Natural killer cell treated with Interleukin-12 subunit alpha and Interleukin-12 subunit beta and Interleukin-15 and Interleukin-18, amount 100 ng/mL, for 72 hours (primary cell): ENCODE measurements around the gene ABCA8. TPM values are rescaled to one million over a fixed set of nuclear protein-coding genes. Genes with fewer than 3 reads are reported as not detected.

Experiments
- ATAC-seq, 2 donors: fragments of 150-1000 bp; cut with Tn5 transposase in 1 of 2; sonication (Bioruptor Pico), chemical (Tn5 transposase) in 1 of 2; 2 replicates each; pipeline ENCODE4 v1.10.0; 2021
- DNase-seq: peaks from one replicate; pipeline ENCODE4 v3.0.0; 2022; ENCODE audit warnings: low spot score
- H3K27ac Mint-ChIP-seq, 2 donors: 1 replicate in 1 of 2; 2 replicates in 1 of 2; pipeline ENCODE4 v1.8.0; 2022; ENCODE audit warnings: mixed read lengths in 2 of 2, mild to moderate bottlenecking in 1 of 2, moderate library complexity in 1 of 2
- H3K27me3 Mint-ChIP-seq, 2 donors: 1 replicate in 1 of 2; 2 replicates in 1 of 2; pipeline ENCODE4 v1.8.0; 2022; ENCODE audit warnings: mixed read lengths in 2 of 2
- H3K36me3 Mint-ChIP-seq: one replicate; pipeline ENCODE4 v1.8.0; 2022; ENCODE audit warnings: mixed read lengths
- H3K4me1 Mint-ChIP-seq, 2 donors: 1 replicate in 1 of 2; 2 replicates in 1 of 2; pipeline ENCODE4 v1.8.0; 2022; ENCODE audit warnings: low read depth in 2 of 2, mixed read lengths in 2 of 2, mild to moderate bottlenecking in 1 of 2
- H3K4me3 Mint-ChIP-seq: one replicate; pipeline ENCODE4 v1.8.0; 2022; ENCODE audit warnings: mixed read lengths
- H3K9me3 Mint-ChIP-seq: 2 replicates; pipeline ENCODE4 v1.8.0; 2022; ENCODE audit warnings: mixed read lengths
- total RNA-seq, 2 donors: library from RNA; stranded (reverse); gene quantifications; one replicate each; pipeline ENCODE4 v1.2.3, GENCODE V29; 2022

ABCA8 gene
- total RNA-seq, 2 donors from 2014 or later: not detected

- Mint-ChIP-seq H3K4me3 (no peak overlapping the region), H3K27me3 (peaks cover 0 to 17% of the 10 kb centered on the region in 2 donors), H3K36me3 (no peaks in the 10 kb centered on the region), H3K27ac (no peak overlapping the region), H3K4me1 (no peaks in the 10 kb centered on the region), H3K9me3 (no peaks in the 10 kb centered on the region)
- DNase-seq: no peak
- no peak for ATAC-seq
Measured at GRCh38 chr17:68924793-68925720, 30.1 kb downstream of the ABCA8 start.

- H3K27me3 Mint-ChIP-seq: peaks cover 12 to 24% of the 10 kb centered on the region in 2 donors
- DNase-seq (no peak), ATAC-seq (peak in 1 of 2 donors; percentile 43)
- no peaks in the 10 kb centered on the region for H3K36me3 Mint-ChIP-seq
- H3K4me3 Mint-ChIP-seq: no peak overlapping the region
- no peaks in the 10 kb centered on the region for H3K4me1 Mint-ChIP-seq
- H3K27ac Mint-ChIP-seq: no peak overlapping the region
- no peaks in the 10 kb centered on the region for H3K9me3 Mint-ChIP-seq
Measured at GRCh38 chr17:68910789-68911431, 44.3 kb downstream of the ABCA8 start.

GRCh38 chr17:68910251-68910705 lies 44.9 kb downstream of the ABCA8 start:
- Mint-ChIP-seq H3K4me1 (no peaks in the 10 kb centered on the region), H3K27me3 (peaks cover 12 to 24% of the 10 kb centered on the region in 2 donors), H3K27ac (no peak overlapping the region), H3K36me3 (no peaks in the 10 kb centered on the region), H3K4me3 (no peak overlapping the region), H3K9me3 (no peaks in the 10 kb centered on the region)
- ATAC-seq: no peak
- no peak for DNase-seq

- H3K36me3 Mint-ChIP-seq: no peaks in the 10 kb centered on the region
- H3K27me3 Mint-ChIP-seq: peaks cover 12 to 28% of the 10 kb centered on the region in 2 donors
- no peaks in the 10 kb centered on the region for H3K9me3 Mint-ChIP-seq
- DNase-seq (no peak), ATAC-seq (no peak)
- no peaks in the 10 kb centered on the region for H3K4me1 Mint-ChIP-seq
- no peak overlapping the region for H3K4me3 Mint-ChIP-seq
- no peak overlapping the region for H3K27ac Mint-ChIP-seq
Measured at GRCh38 chr17:68909066-68909465, 46.1 kb downstream of the ABCA8 start.

- ATAC-seq (no peak), DNase-seq (no peak)
- no peak overlapping the region for H3K27ac Mint-ChIP-seq
- H3K27me3 Mint-ChIP-seq: peaks cover 12 to 24% of the 10 kb centered on the region in 2 donors
- no peaks in the 10 kb centered on the region for H3K4me1 Mint-ChIP-seq
- H3K36me3 Mint-ChIP-seq: no peaks in the 10 kb centered on the region
- H3K4me3 Mint-ChIP-seq: no peak overlapping the region
- H3K9me3 Mint-ChIP-seq: no peaks in the 10 kb centered on the region
Measured at GRCh38 chr17:68908045-68908444, 47.1 kb downstream of the ABCA8 start.

GRCh38 chr17:68906638-68907037 lies 48.6 kb downstream of the ABCA8 start:
- no peaks in the 10 kb centered on the region for H3K36me3 Mint-ChIP-seq

GRCh38 chr17:68903286-68903685 lies 51.9 kb downstream of the ABCA8 start:
- DNase-seq (no peak), ATAC-seq (no peak)
- H3K4me3 Mint-ChIP-seq: no peak overlapping the region
- no peaks in the 10 kb centered on the region for H3K4me1 Mint-ChIP-seq
- no peaks in the 10 kb centered on the region for H3K9me3 Mint-ChIP-seq
- no peaks in the 10 kb centered on the region for H3K36me3 Mint-ChIP-seq
- peaks cover 10 to 20% of the 10 kb centered on the region in 2 donors for H3K27me3 Mint-ChIP-seq
- H3K27ac Mint-ChIP-seq: no peak overlapping the region

More at GRCh38 chr17:68906638-68907037, 48.6 kb downstream of the ABCA8 start:
- DNase-seq: no peak
- no peaks in the 10 kb centered on the region for H3K4me1 Mint-ChIP-seq
- H3K4me3 Mint-ChIP-seq: no peak overlapping the region
- no peak overlapping the region for H3K27ac Mint-ChIP-seq
- no peaks in the 10 kb centered on the region for H3K9me3 Mint-ChIP-seq
- peaks cover 10 to 14% of the 10 kb centered on the region in 2 donors for H3K27me3 Mint-ChIP-seq
- ATAC-seq: no peak

- H3K4me1 Mint-ChIP-seq: no peaks in the 10 kb centered on the region
- no peak overlapping the region for H3K27ac Mint-ChIP-seq
- ATAC-seq (no peak), DNase-seq (no peak)
- peaks cover 11 to 27% of the 10 kb centered on the region in 2 donors for H3K27me3 Mint-ChIP-seq
- no peak overlapping the region for H3K4me3 Mint-ChIP-seq
- peaks cover 10% of the 10 kb centered on the region for H3K9me3 Mint-ChIP-seq
- peaks cover 12% of the 10 kb centered on the region for H3K36me3 Mint-ChIP-seq
Measured at GRCh38 chr17:68897557-68897956, 57.6 kb downstream of the ABCA8 start.

GRCh38 chr17:68892658-68893057 lies 62.5 kb downstream of the ABCA8 start:
- peaks cover 9% of the 10 kb centered on the region for H3K36me3 Mint-ChIP-seq
- DNase-seq (no peak), ATAC-seq (no peak)
- peaks cover 9% of the 10 kb centered on the region for H3K9me3 Mint-ChIP-seq
- no peak overlapping the region for H3K27ac Mint-ChIP-seq
- H3K4me1 Mint-ChIP-seq: no peaks in the 10 kb centered on the region
- no peak overlapping the region for H3K4me3 Mint-ChIP-seq
- peaks cover 13 to 27% of the 10 kb centered on the region in 2 donors for H3K27me3 Mint-ChIP-seq

GRCh38 chr17:68892193-68892592 lies 63.0 kb downstream of the ABCA8 start:
- ATAC-seq (no peak), DNase-seq (no peak)
- Mint-ChIP-seq H3K36me3 (peaks cover 6% of the 10 kb centered on the region), H3K27me3 (peaks cover 13 to 23% of the 10 kb centered on the region in 2 donors), H3K9me3 (peaks cover 8% of the 10 kb centered on the region), H3K4me3 (no peak overlapping the region), H3K27ac (no peak overlapping the region), H3K4me1 (no peaks in the 10 kb centered on the region)

GRCh38 chr17:68886401-68886800 lies 68.8 kb downstream of the ABCA8 start:
- no peaks in the 10 kb centered on the region for H3K9me3 Mint-ChIP-seq
- no peak overlapping the region for H3K27ac Mint-ChIP-seq
- H3K4me3 Mint-ChIP-seq: no peak overlapping the region
- ATAC-seq (no peak), DNase-seq (no peak)
- peaks cover 4 to 15% of the 10 kb centered on the region in 2 donors for H3K27me3 Mint-ChIP-seq
- no peaks in the 10 kb centered on the region for H3K36me3 Mint-ChIP-seq
- H3K4me1 Mint-ChIP-seq: no peaks in the 10 kb centered on the region

- no peaks in the 10 kb centered on the region for H3K36me3 Mint-ChIP-seq
- no peaks in the 10 kb centered on the region for H3K4me1 Mint-ChIP-seq
- no peak overlapping the region for H3K4me3 Mint-ChIP-seq
- DNase-seq (no peak), ATAC-seq (no peak)
- H3K27me3 Mint-ChIP-seq: peaks cover 4 to 15% of the 10 kb centered on the region in 2 donors
- H3K27ac Mint-ChIP-seq: no peak overlapping the region
- H3K9me3 Mint-ChIP-seq: no peaks in the 10 kb centered on the region
Measured at GRCh38 chr17:68884888-68885287, 70.3 kb downstream of the ABCA8 start.

- no peak for DNase-seq
- Mint-ChIP-seq H3K9me3 (no peaks in the 10 kb centered on the region), H3K36me3 (no peaks in the 10 kb centered on the region), H3K4me3 (no peak overlapping the region), H3K27ac (no peak overlapping the region), H3K27me3 (peaks cover 9 to 40% of the 10 kb centered on the region in 2 donors), H3K4me1 (no peaks in the 10 kb centered on the region)
- ATAC-seq: no peak
Measured at GRCh38 chr17:68878226-68878885, 76.8 kb downstream of the ABCA8 start.

- H3K27ac Mint-ChIP-seq: no peak overlapping the region
- no peak for ATAC-seq
- H3K27me3 Mint-ChIP-seq: peaks cover 10 to 26% of the 10 kb centered on the region in 2 donors
- no peaks in the 10 kb centered on the region for H3K36me3 Mint-ChIP-seq
- no peaks in the 10 kb centered on the region for H3K9me3 Mint-ChIP-seq
- H3K4me3 Mint-ChIP-seq: no peak overlapping the region
- no peaks in the 10 kb centered on the region for H3K4me1 Mint-ChIP-seq
- no peak for DNase-seq
Measured at GRCh38 chr17:68871447-68871846, 83.7 kb downstream of the ABCA8 start.
